Cardiac muscle cell (in vitro differentiated cells and primary cell): ENCODE data around the gene SOX30. TPM values are rescaled to one million over a fixed set of nuclear protein-coding genes. Genes with fewer than 3 reads are reported as not detected.

Experiments used
- DNase-seq, 2 donors: peaks; one replicate each; pipeline versions ENCODE4 v3.0.0 to v3.0.0-alpha.2; 2010 to 2017; ENCODE audit warnings: low read depth in 1 of 2, low spot score in 1 of 2
- H3K27ac ChIP-seq: fragments of 200-600 bp; sonication (generic); 2 replicates; pipeline ENCODE4 v1.5.1; 2016
- H3K27me3 ChIP-seq: fragments of 200-600 bp; sonication (generic); 2 replicates; pipeline ENCODE4 v1.6.0; 2016; ENCODE audit warnings: control low read depth
- H3K36me3 ChIP-seq: fragments of 200-600 bp; sonication (generic); 2 replicates; pipeline ENCODE4 v1.5.1; 2016; ENCODE audit warnings: control low read depth
- H3K4me1 ChIP-seq: fragments of 200-600 bp; sonication (generic); 2 replicates; pipeline ENCODE4 v1.8.1; 2017; ENCODE audit warnings: low read depth, mild to moderate bottlenecking, mixed run types
- H3K4me3 ChIP-seq: fragments of 200-600 bp; sonication (generic); 2 replicates; pipeline ENCODE4 v1.5.1; 2016; ENCODE audit warnings: mild to moderate bottlenecking
- H3K9me3 ChIP-seq: fragments of 200-600 bp; sonication (generic); 2 replicates; pipeline ENCODE4 v1.5.1; 2017; ENCODE audit warnings: low read depth, mild to moderate bottlenecking, control low read depth
- CTCF ChIP-seq: IDR thresholded peaks from 2 replicates; pipeline ENCODE4 v1.5.1; 2012; ENCODE audit warnings: low read depth, mild to moderate bottlenecking, low read length
- polyA plus RNA-seq: library from polyadenylated mRNA; unstranded; fragments of >200 nt; fragmentation: Nextera tagmentation; extraction: Ambion mirVana; gene quantifications from 2 replicates; pipeline ENCODE4 v1.2.1, GENCODE V29; 2016
- total RNA-seq: library from RNA; depleted of rRNA; stranded (reverse); fragments of >200 nt; gene quantifications from 2 replicates; pipeline ENCODE4 v1.2.3, GENCODE V29; 2016

Gene SOX30
- total and polyA plus RNA-seq, 2 experiments from 2014 or later = not detected

GRCh38 chr5:157599565-157599964 lies 52.7 kb downstream of the SOX30 start:
- TF ChIP-seq CTCF = no peak
- H3K27me3 ChIP-seq = no peaks in the 10 kb centered on the region
- no peaks in the 10 kb centered on the region for H3K9me3 ChIP-seq
- no peaks in the 10 kb centered on the region for H3K36me3 ChIP-seq
- H3K4me3 ChIP-seq = no peak overlapping the region
- H3K4me1 ChIP-seq = no peaks in the 10 kb centered on the region
- H3K27ac ChIP-seq = no peak overlapping the region
- DNase-seq = no peak

- H3K9me3 ChIP-seq = no peaks in the 10 kb centered on the region
- no peak overlapping the region for H3K27ac ChIP-seq
- no peaks in the 10 kb centered on the region for H3K4me1 ChIP-seq
- H3K36me3 ChIP-seq = no peaks in the 10 kb centered on the region
- TF ChIP-seq CTCF = no peak
- DNase-seq = no peak
- no peaks in the 10 kb centered on the region for H3K27me3 ChIP-seq
- H3K4me3 ChIP-seq = no peak overlapping the region
Observed at GRCh38 chr5:157598350-157598936, 53.8 kb downstream of the SOX30 start.

DNA sequence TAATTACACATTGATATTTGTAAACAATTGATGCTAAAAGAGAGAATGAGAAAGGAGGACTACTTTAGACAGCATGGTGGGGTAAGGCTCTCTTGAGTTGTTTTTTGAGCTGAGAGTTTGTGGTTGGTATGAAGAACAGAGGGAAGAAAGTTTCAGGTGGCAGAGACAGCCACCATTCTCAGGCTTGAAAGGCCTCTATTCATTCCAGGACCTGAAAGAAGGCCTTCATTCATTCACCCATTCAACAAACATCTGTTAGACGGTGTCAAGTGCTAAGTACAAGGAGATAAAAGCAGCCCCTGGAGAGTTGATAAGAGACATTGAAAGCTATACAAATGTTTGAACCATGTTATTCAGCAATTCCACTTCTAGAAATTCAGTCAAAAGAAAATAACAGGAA lies 55.0 kb downstream of the SOX30 start:
- DNase-seq = no peak
- no peaks in the 10 kb centered on the region for H3K36me3 ChIP-seq
- no peaks in the 10 kb centered on the region for H3K27me3 ChIP-seq
- H3K4me3 ChIP-seq = no peak overlapping the region
- no peaks in the 10 kb centered on the region for H3K9me3 ChIP-seq
- TF ChIP-seq CTCF = no peak
- no peak overlapping the region for H3K27ac ChIP-seq
- no peaks in the 10 kb centered on the region for H3K4me1 ChIP-seq

- no peaks in the 10 kb centered on the region for H3K36me3 ChIP-seq
- no peak for DNase-seq
- no peaks in the 10 kb centered on the region for H3K9me3 ChIP-seq
- no peak overlapping the region for H3K27ac ChIP-seq
- H3K4me3 ChIP-seq = no peak overlapping the region
- TF ChIP-seq CTCF = no peak
- H3K27me3 ChIP-seq = no peaks in the 10 kb centered on the region
- no peaks in the 10 kb centered on the region for H3K4me1 ChIP-seq
Observed at GRCh38 chr5:157596487-157596886, 55.8 kb downstream of the SOX30 start.

DNA sequence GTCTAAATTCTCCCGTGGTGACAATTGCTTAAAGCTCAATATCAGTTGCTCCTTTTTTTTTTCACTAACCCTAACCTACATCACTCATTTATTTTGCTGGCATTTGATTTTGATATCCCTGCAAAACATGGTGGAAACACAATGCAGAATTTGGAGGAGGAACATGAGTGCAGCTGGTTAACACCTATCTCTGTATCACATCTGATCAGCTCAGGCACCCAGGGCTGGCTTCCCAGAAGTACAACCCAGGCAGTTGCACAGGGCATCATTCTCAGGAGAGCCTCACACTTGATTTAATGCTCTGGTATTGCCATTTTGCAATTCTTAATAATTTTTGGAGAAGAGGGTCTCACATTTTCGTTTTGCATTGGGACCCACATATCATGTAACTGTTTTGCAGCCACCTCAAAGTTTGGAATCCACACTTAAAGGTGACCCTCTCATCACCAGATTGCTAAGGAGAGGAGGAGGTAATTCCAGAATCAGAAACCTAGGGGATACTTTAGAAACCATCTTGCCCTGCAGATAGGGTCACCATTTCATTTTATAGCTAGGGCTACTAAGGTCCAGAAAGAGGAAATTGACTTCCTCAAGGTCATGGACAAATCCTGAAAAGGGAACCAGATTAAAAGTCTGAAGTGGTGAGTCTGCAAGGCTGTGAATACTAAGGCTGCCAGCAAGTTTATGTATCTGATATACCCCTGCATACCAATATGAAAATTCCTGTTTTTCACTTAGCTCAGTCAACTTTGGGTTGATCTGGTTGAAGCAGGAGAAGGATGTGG lies 57.4 kb downstream of the SOX30 start:
- no peaks in the 10 kb centered on the region for H3K4me1 ChIP-seq
- no peaks in the 10 kb centered on the region for H3K9me3 ChIP-seq
- no peak overlapping the region for H3K27ac ChIP-seq
- no peaks in the 10 kb centered on the region for H3K27me3 ChIP-seq
- no peak for DNase-seq
- H3K36me3 ChIP-seq = no peaks in the 10 kb centered on the region
- TF ChIP-seq CTCF = no peak
- no peak overlapping the region for H3K4me3 ChIP-seq
